ENCODE measurements around the gene SRMS.

- no peak for TF ChIP-seq CTCF (conservative IDR thresholded peaks at IDR 0.05 in 1 of 2, IDR thresholded peaks at IDR 0.05 in 1 of 2; ENCODE audit: low read depth in 1 of 2, low read length in 2 of 2)
- TF ChIP-seq EZH2 (IDR thresholded peaks at IDR 0.05; ENCODE audit: low read length, missing control alignments), result no peak
These were observed 25.9 kb downstream of the SRMS start for GRCh38 chr20:63521602-63522001.
